Mesenchymal stem cell (in vitro differentiated cells and primary cell): ENCODE data around the gene CUL4B. TPM values are rescaled to one million over a fixed set of nuclear protein-coding genes. Genes with fewer than 3 reads are reported as not detected.
A peak's percentile ranks its signal among the peaks of the same experiment; 100 is the strongest.

Experiments
- DNase-seq: peaks from one replicate; pipeline ENCODE4 v3.0.0-alpha.2; 2013
- H2AFZ ChIP-seq: one replicate; pipeline ENCODE4 v1.6.1; 2013; ENCODE audit warnings: low read depth, mild to moderate bottlenecking, control low read depth, inconsistent platforms, low read length, moderate library complexity
- H2AK5ac ChIP-seq: 2 replicates; pipeline ENCODE4 v1.6.1; 2013; ENCODE audit warnings: low read length, moderate library complexity, mild to moderate bottlenecking, inconsistent platforms; ENCODE audit not compliant: severe bottlenecking
- H2BK120ac ChIP-seq: one replicate; pipeline ENCODE4 v1.6.1; 2013; ENCODE audit warnings: low read depth, mild to moderate bottlenecking, inconsistent platforms, low read length, moderate library complexity
- H2BK12ac ChIP-seq, 2 experiments: one replicate each; pipeline ENCODE4 v1.6.1; 2013; ENCODE audit warnings: inconsistent platforms in 2 of 2, low read length in 2 of 2, mild to moderate bottlenecking in 2 of 2, moderate library complexity in 2 of 2, control low read depth in 1 of 2
- H2BK15ac ChIP-seq: one replicate; pipeline ENCODE4 v1.6.1; 2013; ENCODE audit warnings: mild to moderate bottlenecking, low read depth, inconsistent platforms; ENCODE audit not compliant: poor library complexity, severe bottlenecking
- H2BK5ac ChIP-seq: 2 replicates; pipeline ENCODE4 v1.6.1; 2013; ENCODE audit warnings: low read depth, mild to moderate bottlenecking, low read length, control low read depth, inconsistent platforms; ENCODE audit not compliant: poor library complexity, severe bottlenecking
- H3K14ac ChIP-seq, 2 experiments: one replicate each; pipeline ENCODE4 v1.6.1; 2013; ENCODE audit warnings: inconsistent platforms in 2 of 2, low read length in 2 of 2, control low read depth in 1 of 2, mild to moderate bottlenecking in 1 of 2, moderate library complexity in 1 of 2
- H3K18ac ChIP-seq, 2 experiments: one replicate each; pipeline ENCODE4 v1.6.1; 2013; ENCODE audit warnings: inconsistent platforms in 2 of 2, low read length in 2 of 2, control low read depth in 1 of 2, low read depth in 1 of 2, mild to moderate bottlenecking in 1 of 2
- H3K23ac ChIP-seq, 2 experiments: one replicate each; pipeline ENCODE4 v1.6.1; 2013; ENCODE audit warnings: inconsistent platforms in 2 of 2, low read length in 2 of 2, mild to moderate bottlenecking in 2 of 2, moderate library complexity in 2 of 2, control low read depth in 1 of 2
- H3K27ac ChIP-seq: 2 replicates; pipeline ENCODE4 v1.5.1; 2013; ENCODE audit warnings: mild to moderate bottlenecking, moderate library complexity, low read length, control low read depth, inconsistent platforms; ENCODE audit not compliant: poor library complexity, severe bottlenecking
- H3K27me3 ChIP-seq, 2 experiments: 2 replicates each; pipeline versions ENCODE4 v1.6.1 to v1.7.0; 2013; ENCODE audit warnings: low read length in 2 of 2, mild to moderate bottlenecking in 2 of 2, moderate library complexity in 2 of 2, control low read depth in 1 of 2, inconsistent platforms in 1 of 2; ENCODE audit not compliant: control insufficient read depth in 1 of 2, insufficient read depth in 1 of 2
- H3K36me3 ChIP-seq, 2 experiments: 2 replicates each; pipeline versions ENCODE4 v1.6.1 to v1.7.0; 2013; ENCODE audit warnings: low read length in 2 of 2, control low read depth in 1 of 2, inconsistent platforms in 1 of 2, low read depth in 1 of 2, mild to moderate bottlenecking in 1 of 2; ENCODE audit not compliant: insufficient read depth in 2 of 2, control insufficient read depth in 1 of 2
- H3K4ac ChIP-seq, 2 experiments: one replicate each; pipeline ENCODE4 v1.6.1; 2013; ENCODE audit warnings: inconsistent platforms in 2 of 2, low read length in 2 of 2, mild to moderate bottlenecking in 2 of 2, moderate library complexity in 2 of 2, control low read depth in 1 of 2, low read depth in 1 of 2
- H3K4me1 ChIP-seq: 2 replicates; pipeline ENCODE4 v1.6.1; 2013; ENCODE audit warnings: low read depth, low read length, control low read depth; ENCODE audit not compliant: control insufficient read depth, insufficient read depth
- H3K4me2 ChIP-seq: 2 replicates; pipeline ENCODE4 v1.6.1; 2013; ENCODE audit warnings: low read length, mild to moderate bottlenecking, inconsistent platforms; ENCODE audit not compliant: poor library complexity, severe bottlenecking
- H3K4me3 ChIP-seq, 2 experiments: 2 replicates each; pipeline versions ENCODE4 v1.5.1 to v1.7.0; 2013; ENCODE audit warnings: low read length in 2 of 2, mild to moderate bottlenecking in 2 of 2, control low read depth in 1 of 2, low read depth in 1 of 2; ENCODE audit not compliant: insufficient read depth in 1 of 2
- H3K79me1 ChIP-seq: replicated peaks from 2 replicates; pipeline ENCODE4 v1.6.1; 2013; ENCODE audit warnings: mild to moderate bottlenecking, control low read depth, low read length, inconsistent platforms; ENCODE audit not compliant: poor library complexity, severe bottlenecking
- H3K9ac ChIP-seq: 2 replicates; pipeline ENCODE4 v1.7.0; 2013; ENCODE audit warnings: mild to moderate bottlenecking, low read length, moderate library complexity
- H3K9me3 ChIP-seq: 2 replicates; pipeline ENCODE4 v1.7.0; 2013; ENCODE audit warnings: mild to moderate bottlenecking, low read length; ENCODE audit not compliant: control insufficient read depth
- H4K8ac ChIP-seq: one replicate; pipeline ENCODE4 v1.6.1; 2013; ENCODE audit warnings: inconsistent platforms, mild to moderate bottlenecking, low read length, moderate library complexity
- H4K91ac ChIP-seq: one replicate; pipeline ENCODE4 v1.6.1; 2013; ENCODE audit warnings: mild to moderate bottlenecking, low read length, inconsistent platforms
- WGBS: methylation state at CpG from one replicate; pipeline ENCODE4 v1.1.7; 2013; ENCODE audit warnings: mixed read lengths; 5-methylcytosine and 5-hydroxymethylcytosine counted together
- polyA plus RNA-seq, 2 experiments: library from polyadenylated mRNA; stranded (reverse); fragments of 200-250 nt; gene quantifications; one replicate each; pipeline ENCODE4 v1.2.3, GENCODE V29; 2013

CUL4B gene
- 39.2 TPM for polyA plus RNA-seq (2013, experiment 1 of 2)
- 39.5 TPM for polyA plus RNA-seq (2013, experiment 2 of 2)

DNA sequence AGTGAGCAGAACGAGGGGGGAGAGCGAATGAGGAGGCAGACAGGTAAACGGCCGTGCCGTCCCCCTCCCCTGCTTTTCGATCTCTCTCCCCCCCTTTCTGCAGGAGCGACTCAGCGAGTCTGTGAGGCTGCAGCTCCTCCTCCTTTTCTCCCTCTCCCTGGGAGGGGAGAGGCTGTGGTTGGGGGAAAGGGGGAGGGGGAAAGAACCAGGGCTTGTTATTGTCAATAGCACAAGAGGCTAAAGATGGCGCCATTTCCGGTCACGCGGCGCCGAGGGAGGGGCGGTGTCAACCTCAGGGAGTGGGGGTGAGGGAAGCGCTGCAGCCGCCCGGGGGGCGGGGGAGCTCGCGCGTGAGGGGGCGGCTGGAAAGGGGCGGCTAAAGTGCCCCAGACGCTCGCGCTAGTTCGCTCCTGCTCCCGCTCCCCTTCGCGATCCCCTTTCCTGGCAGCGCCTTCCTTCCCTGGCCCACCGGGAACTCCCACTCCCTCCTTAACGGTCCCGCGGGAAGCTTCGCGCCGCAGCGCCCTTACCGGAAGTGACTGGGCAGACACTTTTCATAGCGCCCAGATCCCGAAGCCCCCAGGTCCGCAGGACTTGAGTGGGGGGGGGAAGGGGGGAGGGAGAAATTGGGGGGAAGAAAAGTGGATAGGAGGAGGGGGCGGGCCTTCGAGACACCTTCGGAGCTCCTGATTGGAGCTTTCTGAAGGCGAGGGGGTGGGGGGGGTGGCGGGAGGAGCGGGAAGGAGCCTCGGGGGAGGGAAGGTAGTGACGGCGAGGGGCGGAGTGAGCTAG lies at the start of gene CUL4B:
Gene CUL4B (minus strand): TSS at position 121 of the 792 bp plus-strand sequence. CDS start 324 bp downstream, outside the sequence.
- Histone ChIP-seq H4K91ac (peak within 1 kb of the TSS; percentile 90), H3K4me2 (peak within 1 kb of the TSS; percentile 70), H3K14ac (peak within 1 kb of the TSS in 1 of 2 experiments; percentile 86), H3K4me1 (peaks cover 3% of the 10 kb centered on the region), H2AFZ (no peak within 1 kb of the TSS), H3K27ac (peak within 1 kb of the TSS; percentile 100), H3K18ac (peak within 1 kb of the TSS; percentile 81 to 88), H3K4me3 (peak within 1 kb of the TSS; percentile 65 to 91), H3K4ac (peak within 1 kb of the TSS in 1 of 2 experiments; percentile 86), H3K79me1 (peaks cover 3% of the 10 kb centered on the region), H3K9me3 (no peaks in the 10 kb centered on the region), H2BK12ac (peak within 1 kb of the TSS; percentile 54 to 72), H2BK120ac (peak within 1 kb of the TSS; percentile 34), H2AK5ac (peak within 1 kb of the TSS; percentile 93), H2BK15ac (peak within 1 kb of the TSS; percentile 52), H3K9ac (peak within 1 kb of the TSS; percentile 95), H3K23ac (no peak within 1 kb of the TSS), H4K8ac (peak within 1 kb of the TSS; percentile 75), H3K36me3 (peaks cover 0 to 14% of the 10 kb centered on the region in 2 experiments), H2BK5ac (peak within 1 kb of the TSS; percentile 79), H3K27me3 (no peaks in the 10 kb centered on the region)
- 3% methylated on average over 12 of the region's 54 CpGs for WGBS
- DNase-seq: peak; percentile 97

GRCh38 chrX:120604361-120604782 lies 43.6 kb upstream of the CUL4B start:
- Histone ChIP-seq H3K4me2 (peak overlapping the region; percentile 56), H2AFZ (no peak overlapping the region), H3K9me3 (no peaks in the 10 kb centered on the region), H2AK5ac (peak overlapping the region; percentile 59), H3K4ac (peak overlapping the region in 1 of 2 experiments; percentile 88), H2BK15ac (no peak overlapping the region), H4K91ac (no peak overlapping the region), H3K14ac (no peak overlapping the region), H4K8ac (no peak overlapping the region), H3K27ac (peak overlapping the region; percentile 93), H3K27me3 (no peaks in the 10 kb centered on the region), H3K4me3 (peak overlapping the region; percentile 65 to 89), H2BK120ac (no peak overlapping the region), H3K79me1 (no peaks in the 10 kb centered on the region), H3K4me1 (no peaks in the 10 kb centered on the region), H3K18ac (peak overlapping the region; percentile 19 to 88), H3K23ac (no peak overlapping the region), H2BK5ac (no peak overlapping the region), H2BK12ac (peak overlapping the region in 1 of 2 experiments; percentile 66), H3K36me3 (peaks cover 2 to 19% of the 10 kb centered on the region in 2 experiments), H3K9ac (peak overlapping the region; percentile 97)
- 0% methylated on average over 4 of the region's 5 CpGs for WGBS
- DNase-seq: peak; percentile 61

- no peaks in the 10 kb centered on the region for H3K79me1 ChIP-seq
- H2BK120ac ChIP-seq: no peak within 1 kb of the TSS
- no peaks in the 10 kb centered on the region for H3K9me3 ChIP-seq
- no peak within 1 kb of the TSS for H3K23ac ChIP-seq
- H3K27me3 ChIP-seq: no peaks in the 10 kb centered on the region
- H2BK5ac ChIP-seq: no peak within 1 kb of the TSS
- WGBS: under 1% methylated on average over 25 of the region's 31 CpGs
- H3K9ac ChIP-seq: peak within 1 kb of the TSS; percentile 97
- H4K8ac ChIP-seq: peak within 1 kb of the TSS; percentile 54
- peak within 1 kb of the TSS in 1 of 2 experiments; percentile 88 for H3K4ac ChIP-seq
- no peak within 1 kb of the TSS for H2AFZ ChIP-seq
- peak within 1 kb of the TSS; percentile 19 to 88 for H3K18ac ChIP-seq
- H3K4me2 ChIP-seq: peak within 1 kb of the TSS; percentile 66
- H3K36me3 ChIP-seq: peaks cover 0 to 16% of the 10 kb centered on the region in 2 experiments
- peak within 1 kb of the TSS; percentile 39 for H4K91ac ChIP-seq
- no peaks in the 10 kb centered on the region for H3K4me1 ChIP-seq
- H3K4me3 ChIP-seq: peak within 1 kb of the TSS; percentile 65 to 89
- H2BK15ac ChIP-seq: no peak within 1 kb of the TSS
- H3K14ac ChIP-seq: no peak within 1 kb of the TSS
- peak within 1 kb of the TSS; percentile 93 for H3K27ac ChIP-seq
- H2AK5ac ChIP-seq: peak within 1 kb of the TSS; percentile 59
- peak within 1 kb of the TSS in 1 of 2 experiments; percentile 66 for H2BK12ac ChIP-seq
- peak; percentile 94 for DNase-seq
Observed at GRCh38 chrX:120603707-120604360, 43.1 kb upstream of the CUL4B start, which contains the start of gene MCTS1. TSS of gene MCTS1 (plus strand) at chrX:120604101. CDS start at chrX:120604237, 136 bp downstream.

DNA sequence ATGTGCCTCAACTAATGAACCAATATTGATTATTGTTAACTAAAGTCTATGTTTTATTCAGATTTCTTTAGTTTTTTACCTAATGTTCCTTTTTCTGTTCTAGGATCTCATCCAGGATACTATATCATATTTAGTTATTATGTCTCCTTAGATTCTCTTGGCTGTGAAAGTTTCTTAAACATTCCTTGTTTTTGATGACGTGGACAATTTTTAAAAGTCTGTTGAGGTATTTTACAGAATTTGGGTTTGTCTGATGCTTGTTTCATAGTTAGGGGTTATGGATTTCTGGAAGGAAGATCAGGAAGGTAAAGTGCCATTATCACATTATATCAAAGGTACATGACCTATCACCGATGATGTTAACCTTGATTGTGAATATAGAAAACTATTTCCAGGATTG lies 24.9 kb upstream of the CUL4B start:
- Histone ChIP-seq H2BK12ac (no peak overlapping the region), H3K14ac (no peak overlapping the region), H2BK120ac (no peak overlapping the region), H4K8ac (no peak overlapping the region), H4K91ac (no peak overlapping the region), H3K4ac (no peak overlapping the region), H2BK15ac (no peak overlapping the region), H3K9me3 (no peaks in the 10 kb centered on the region), H3K9ac (no peak overlapping the region), H2AFZ (no peak overlapping the region), H3K18ac (no peak overlapping the region), H3K79me1 (no peaks in the 10 kb centered on the region), H3K27ac (no peak overlapping the region), H3K4me1 (no peaks in the 10 kb centered on the region), H3K4me2 (no peak overlapping the region), H2AK5ac (no peak overlapping the region), H3K4me3 (no peak overlapping the region), H3K36me3 (no peaks in the 10 kb centered on the region), H3K27me3 (no peaks in the 10 kb centered on the region), H2BK5ac (no peak overlapping the region), H3K23ac (no peak overlapping the region)
- DNase-seq: no peak
- WGBS: no CpG with 5 or more reads among the region's 2 CpGs
